HepG2 (cell line): ENCODE measurements around the gene SPAG9. TPM values are rescaled to one million over a fixed set of nuclear protein-coding genes. Genes with fewer than 3 reads are reported as not detected.

Experiments
- ARHGAP35 ChIP-seq: sonication (generic); formaldehyde crosslinking; IDR thresholded peaks from 2 replicates; pipeline ENCODE4 v1.9.0; 2022; ENCODE audit warnings: mild to moderate bottlenecking, inconsistent platforms, moderate library complexity, missing genetic modification reagents, borderline replicate concordance
- CTCF ChIP-seq: sonication (generic); formaldehyde crosslinking; IDR thresholded peaks from 2 replicates; pipeline ENCODE4 v1.5.0; 2020; ENCODE audit warnings: mild to moderate bottlenecking, missing genetic modification reagents, moderate library complexity
- JUNB ChIP-seq: sonication (generic); formaldehyde crosslinking; IDR thresholded peaks from 2 replicates; pipeline ENCODE4 v1.8.0; 2022; ENCODE audit warnings: missing genetic modification reagents, mild to moderate bottlenecking, borderline replicate concordance
- KDM1A ChIP-seq: IDR thresholded peaks from 2 replicates; pipeline ENCODE4 v1.6.1; 2016; ENCODE audit warnings: missing compliant biosample characterization
- MED1 ChIP-seq: sonication (generic); formaldehyde crosslinking; IDR thresholded peaks from 2 replicates; pipeline ENCODE4 v1.4.0; 2020; ENCODE audit warnings: missing genetic modification reagents
- MIER3 ChIP-seq: IDR thresholded peaks from 2 replicates; pipeline ENCODE4 v1.6.1; 2016; ENCODE audit warnings: missing compliant biosample characterization, borderline replicate concordance
- MLX ChIP-seq: IDR thresholded peaks from 2 replicates; pipeline ENCODE4 v1.6.1; 2016
- REST ChIP-seq, 2 experiments: IDR thresholded peaks; 2 replicates each; pipeline ENCODE4 v1.6.1; 2011 to 2012; ENCODE audit warnings: low read length in 2 of 2, borderline replicate concordance in 1 of 2, low read depth in 1 of 2, mild to moderate bottlenecking in 1 of 2, moderate library complexity in 1 of 2
- STAT5B ChIP-seq: sonication (generic); formaldehyde crosslinking; IDR thresholded peaks from 2 replicates; pipeline ENCODE4 v1.4.0; 2020; ENCODE audit warnings: missing genetic modification reagents
- TBP ChIP-seq: sonication (generic); formaldehyde crosslinking; IDR thresholded peaks from 2 replicates; pipeline ENCODE4 v1.5.0; 2020; ENCODE audit warnings: missing genetic modification reagents
- XRCC5 ChIP-seq: fragments of 200-400 bp; formaldehyde crosslinking; optimal IDR thresholded peaks from 2 replicates; pipeline ENCODE3; 2017; ENCODE audit warnings: mild to moderate bottlenecking, low read length
- ZFP36L1 ChIP-seq: sonication (generic); formaldehyde crosslinking; IDR thresholded peaks from 2 replicates; pipeline ENCODE4 v1.8.0; 2022; ENCODE audit warnings: mild to moderate bottlenecking, missing genetic modification reagents, moderate library complexity
- ZNF264 ChIP-seq: sonication (generic); formaldehyde crosslinking; IDR thresholded peaks from 2 replicates; pipeline ENCODE4 v1.4.0; 2020; ENCODE audit warnings: missing genetic modification reagents
- ZNF549 ChIP-seq: sonication (generic); formaldehyde crosslinking; IDR thresholded peaks from 2 replicates; pipeline ENCODE4 v1.5.0; 2020; ENCODE audit warnings: missing genetic modification reagents
- ZNF598 ChIP-seq: sonication (generic); formaldehyde crosslinking; IDR thresholded peaks from 2 replicates; pipeline ENCODE4 v1.5.1; 2020; ENCODE audit warnings: mild to moderate bottlenecking, missing genetic modification reagents, borderline replicate concordance
- ZNF652 ChIP-seq: IDR thresholded peaks from 2 replicates; pipeline ENCODE4 v1.6.1; 2016; ENCODE audit warnings: low read depth, borderline replicate concordance
- ZNF784 ChIP-seq: sonication (generic); formaldehyde crosslinking; IDR thresholded peaks from 2 replicates; pipeline ENCODE4 v1.5.1; 2020; ENCODE audit warnings: missing genetic modification reagents, mild to moderate bottlenecking, borderline replicate concordance
- polyA plus RNA-seq, 8 experiments: library from polyadenylated mRNA; depleted of rRNA in 3 of 8; stranded (reverse) in 7 of 8; unstranded in 1 of 8; fragments of >200 nt; fragmentation: Illumina TruSeq in 4 of 8; extraction: Trizol in 4 of 8; gene quantifications; 2 replicates each; pipeline versions ENCODE4 v1.2.1 to v1.2.3, GENCODE V29; 2011 to 2016; ENCODE audit warnings: low read depth in 4 of 8, missing spikeins in 1 of 8, mixed read lengths in 1 of 8; ENCODE audit not compliant: insufficient read depth in 1 of 8
- total RNA-seq, 5 experiments: library from RNA; depleted of rRNA; stranded (reverse); fragments of >200 nt; fragmentation: Illumina TruSeq; extraction: Trizol; gene quantifications; 2 replicates each; pipeline ENCODE4 v1.2.3, GENCODE V29; 2016; ENCODE audit warnings: low read depth in 1 of 5
- TF ChIP-seq, protein P1 (sequence below): sonication (generic); formaldehyde crosslinking; IDR thresholded peaks from 2 replicates; pipeline ENCODE4 v1.4.0; 2020; ENCODE audit warnings: missing genetic modification reagents, mild to moderate bottlenecking, borderline replicate concordance

Gene SPAG9
- total and polyA plus RNA-seq, 2 of the 13 experiments (the other 11 are each of a cell fraction or from before 2014, with no cell fraction given), result 43.2 to 78.6 TPM

DNA sequence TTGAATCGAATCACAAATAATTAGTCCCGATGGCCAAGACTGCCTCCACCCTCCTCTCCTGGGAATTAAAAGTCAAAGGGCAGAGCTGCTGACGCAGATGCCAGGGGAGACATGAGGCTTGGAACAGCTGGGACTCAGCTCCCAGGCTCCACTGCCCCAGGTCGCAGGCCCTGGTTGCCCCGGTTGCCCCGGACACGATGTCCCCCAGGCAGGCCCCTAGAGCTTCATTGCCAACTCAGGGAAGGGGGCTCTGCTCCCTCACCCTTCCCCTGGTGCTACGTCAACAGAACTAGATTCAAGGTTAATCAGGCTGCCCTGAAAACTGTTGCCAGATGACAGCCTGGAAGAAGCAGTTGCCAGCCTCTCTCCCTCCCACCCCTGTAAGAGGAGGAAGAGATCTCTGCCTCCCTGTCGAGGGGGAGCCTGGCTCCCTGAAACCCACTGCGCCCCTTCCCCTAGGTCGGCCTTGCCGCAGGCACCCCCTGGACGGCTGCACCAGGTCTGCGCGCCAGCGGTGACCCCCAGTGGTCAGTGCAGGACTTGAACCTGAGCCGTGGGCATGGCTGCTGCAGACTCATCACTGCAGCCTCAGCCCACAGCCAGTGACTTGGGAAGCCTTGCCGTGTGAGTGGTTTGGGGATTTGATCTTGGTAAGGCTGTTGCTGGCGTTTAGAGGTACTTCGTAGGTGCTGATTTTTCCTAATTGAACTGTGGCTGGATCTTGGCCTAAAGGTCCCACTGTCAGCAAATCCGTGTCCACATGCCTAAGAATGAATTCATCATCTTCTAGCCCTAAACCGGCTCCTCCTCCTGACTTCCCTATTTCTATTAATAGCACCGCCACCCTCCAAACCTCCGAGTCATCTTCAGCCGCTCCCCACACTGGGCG, 170.4 kb downstream of the SPAG9 start (continued):
- 0 out of 2 replicates have a peak, but pooled peaks have one; percentile 55 for TF ChIP-seq STAT5B (CRISPR knock-in tag)
- peak; percentile 100 for TF ChIP-seq CTCF (CRISPR knock-in tag)
- no peak for TF ChIP-seq REST (IDR thresholded peaks at IDR 0.05; ENCODE audit: borderline replicate concordance in 1 of 2, low read depth in 1 of 2, low read length in 2 of 2)
- no peak for TF ChIP-seq JUNB (CRISPR knock-in tag)
- no peak for TF ChIP-seq ZNF549
- peak; percentile 85 for TF ChIP-seq MIER3
- TF ChIP-seq ARHGAP35 (CRISPR knock-in tag), result peak; percentile 61; the same call in 1 of the 2 replicates
- TF ChIP-seq KDM1A (CRISPR knock-in tag), result no peak
- no peak for TF ChIP-seq ZNF264 (CRISPR knock-in tag)
- TF ChIP-seq MLX, result 0 out of 2 replicates have a peak, but pooled peaks have one; percentile 34
- TF ChIP-seq XRCC5, result peak; percentile 86
- TF ChIP-seq TBP (CRISPR knock-in tag), result no peak
- TF ChIP-seq ZFP36L1, result no peak
- TF ChIP-seq, protein P1, sequence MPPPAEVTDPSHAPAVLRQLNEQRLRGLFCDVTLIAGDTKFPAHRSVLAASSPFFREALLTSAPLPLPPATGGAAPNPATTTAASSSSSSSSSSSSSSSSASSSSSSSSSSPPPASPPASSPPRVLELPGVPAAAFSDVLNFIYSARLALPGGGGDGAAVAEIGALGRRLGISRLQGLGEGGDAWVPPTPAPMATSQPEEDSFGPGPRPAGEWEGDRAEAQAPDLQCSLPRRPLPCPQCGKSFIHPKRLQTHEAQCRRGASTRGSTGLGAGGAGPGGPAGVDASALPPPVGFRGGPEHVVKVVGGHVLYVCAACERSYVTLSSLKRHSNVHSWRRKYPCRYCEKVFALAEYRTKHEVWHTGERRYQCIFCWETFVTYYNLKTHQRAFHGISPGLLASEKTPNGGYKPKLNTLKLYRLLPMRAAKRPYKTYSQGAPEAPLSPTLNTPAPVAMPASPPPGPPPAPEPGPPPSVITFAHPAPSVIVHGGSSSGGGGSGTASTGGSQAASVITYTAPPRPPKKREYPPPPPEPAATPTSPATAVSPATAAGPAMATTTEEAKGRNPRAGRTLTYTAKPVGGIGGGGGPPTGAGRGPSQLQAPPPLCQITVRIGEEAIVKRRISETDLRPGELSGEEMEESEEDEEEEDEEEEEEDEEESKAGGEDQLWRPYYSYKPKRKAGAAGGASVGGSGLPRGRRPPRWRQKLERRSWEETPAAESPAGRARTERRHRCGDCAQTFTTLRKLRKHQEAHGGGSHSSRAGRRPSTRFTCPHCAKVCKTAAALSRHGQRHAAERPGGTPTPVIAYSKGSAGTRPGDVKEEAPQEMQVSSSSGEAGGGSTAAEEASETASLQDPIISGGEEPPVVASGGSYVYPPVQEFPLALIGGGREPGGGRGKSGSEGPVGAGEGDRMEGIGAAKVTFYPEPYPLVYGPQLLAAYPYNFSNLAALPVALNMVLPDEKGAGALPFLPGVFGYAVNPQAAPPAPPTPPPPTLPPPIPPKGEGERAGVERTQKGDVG, result peak; percentile 78; the same call in 1 of the 2 replicates
- TF ChIP-seq ZNF652 (CRISPR knock-in tag), result peak; percentile 19; the same call in 1 of the 2 replicates
- peak; percentile 84 for TF ChIP-seq MED1
- peak; percentile 98 for TF ChIP-seq ZNF598
- TF ChIP-seq ZNF784 (CRISPR knock-in tag), result peak; percentile 98
